Measurements from ENCODE around the gene PDE10A. TPM values are rescaled to one million over a fixed set of nuclear protein-coding genes. Genes with fewer than 3 reads are reported as not detected.

The PDE10A gene
- polyA plus RNA-seq, 3 donors: not detected

- Histone ChIP-seq H3K9me3 (replicated peaks in 1 of 2; ENCODE audit: control insufficient read depth in 1 of 2, insufficient read depth in 1 of 2, low read length in 2 of 2) (no peaks in the 10 kb centered on the region), H2AFZ (ENCODE audit: insufficient read depth, low read depth, low read length, poor library complexity, severe bottlenecking) (no peak overlapping the region)
- peaks cover 0 to 2% (median 0%) of the 10 kb centered on the region in 3 donors for H3K27me3 Mint-ChIP-seq (ENCODE audit: low read depth in 3 of 3)
Observed at GRCh38 chr6:165451838-165452237, 211.2 kb downstream of the PDE10A start.

GRCh38 chr6:165448210-165448609, 214.8 kb downstream of the PDE10A start:
- peaks cover 0 to 4% (median 2%) of the 10 kb centered on the region in 7 donors for H3K9me3 Mint-ChIP-seq
- H3K9ac ChIP-seq (ENCODE audit: insufficient read depth, low read length, poor library complexity, severe bottlenecking): no peak overlapping the region
- no peaks in the 10 kb centered on the region for H3K36me3 Mint-ChIP-seq
- no peaks in the 10 kb centered on the region for H3K36me3 ChIP-seq (replicated peaks in 1 of 2; ENCODE audit: control insufficient read depth in 1 of 2, insufficient read depth in 2 of 2, low read length in 2 of 2)
- H3K4me1 Mint-ChIP-seq: no peaks in the 10 kb centered on the region
- no peak overlapping the region for H3K27ac ChIP-seq (ENCODE audit: low read depth in 1 of 2, low read length in 2 of 2)
- no peaks in the 10 kb centered on the region for H3K79me2 ChIP-seq (ENCODE audit: insufficient read depth, low read length)
- peaks cover 0 to 5% of the 10 kb centered on the region in 2 donors for H3K9me3 ChIP-seq (replicated peaks in 1 of 2; ENCODE audit: control insufficient read depth in 1 of 2, insufficient read depth in 1 of 2, low read length in 2 of 2)
- H3K4me3 ChIP-seq (replicated peaks in 1 of 3; ENCODE audit: low read depth in 2 of 3, low read length in 3 of 3): no peak overlapping the region
- WGBS (ENCODE audit: insufficient coverage): 95% methylated on average over 4 of the region's 4 CpGs
- H3K4me3 Mint-ChIP-seq: no peak overlapping the region
- no peak for TF ChIP-seq CTCF (IDR thresholded peaks at IDR 0.05)
- no peak overlapping the region for H2AFZ ChIP-seq (ENCODE audit: insufficient read depth, low read depth, low read length, poor library complexity, severe bottlenecking)
- no peaks in the 10 kb centered on the region for H3K27me3 Mint-ChIP-seq (ENCODE audit: low read depth in 3 of 3)
- no peak for DNase-seq
- H3K27ac Mint-ChIP-seq: no peak overlapping the region
- H3K4me1 ChIP-seq (ENCODE audit: control insufficient read depth in 1 of 2, insufficient read depth in 2 of 2, low read length in 2 of 2): no peaks in the 10 kb centered on the region
- H3K4me2 ChIP-seq (replicated peaks; ENCODE audit: extremely low read depth, low read length, poor library complexity, severe bottlenecking): no peak overlapping the region
- H3K27me3 ChIP-seq (ENCODE audit: control insufficient read depth in 2 of 2, insufficient read depth in 2 of 2, low read length in 2 of 2): no peaks in the 10 kb centered on the region
- H4K20me1 ChIP-seq (ENCODE audit: insufficient read depth, low read length): no peaks in the 10 kb centered on the region
- intact Hi-C loops (cut with micrococcal nuclease): no loop called here

More at GRCh38 chr6:165451838-165452237, 211.2 kb downstream of the PDE10A start:
- no peak overlapping the region for H3K4me2 ChIP-seq (replicated peaks; ENCODE audit: extremely low read depth, low read length, poor library complexity, severe bottlenecking)
- Mint-ChIP-seq H3K4me1 (no peaks in the 10 kb centered on the region), H3K27ac (no peak overlapping the region), H3K9me3 (peaks cover 0 to 3% (median 2%) of the 10 kb centered on the region in 7 donors), H3K36me3 (no peaks in the 10 kb centered on the region), H3K4me3 (no peak overlapping the region)
- no peak overlapping the region for H3K27ac ChIP-seq (ENCODE audit: low read depth in 1 of 2, low read length in 2 of 2)
- intact Hi-C loops (cut with micrococcal nuclease): no loop called here
- H3K9ac ChIP-seq (ENCODE audit: insufficient read depth, low read length, poor library complexity, severe bottlenecking): no peak overlapping the region
- H3K4me3 ChIP-seq (replicated peaks in 1 of 3; ENCODE audit: low read depth in 2 of 3, low read length in 3 of 3): no peak overlapping the region
- no peaks in the 10 kb centered on the region for H3K36me3 ChIP-seq (replicated peaks in 1 of 2; ENCODE audit: control insufficient read depth in 1 of 2, insufficient read depth in 2 of 2, low read length in 2 of 2)
- DNase-seq: no peak
- H3K4me1 ChIP-seq (ENCODE audit: control insufficient read depth in 1 of 2, insufficient read depth in 2 of 2, low read length in 2 of 2): no peaks in the 10 kb centered on the region
- no peaks in the 10 kb centered on the region for H3K27me3 ChIP-seq (ENCODE audit: control insufficient read depth in 2 of 2, insufficient read depth in 2 of 2, low read length in 2 of 2)
- no peaks in the 10 kb centered on the region for H3K79me2 ChIP-seq (ENCODE audit: insufficient read depth, low read length)
- no CpG with 5 or more reads among the region's 2 CpGs for whole genome bisulfite sequencing (ENCODE audit: insufficient coverage)
- no peaks in the 10 kb centered on the region for H4K20me1 ChIP-seq (ENCODE audit: insufficient read depth, low read length)
- no peak for TF ChIP-seq CTCF (IDR thresholded peaks at IDR 0.05)

Measured in CD14-positive monocyte (primary cell).